B cell (primary cell): ENCODE measurements around the gene SLC16A12. TPM values are rescaled to one million over a fixed set of nuclear protein-coding genes. Genes with fewer than 3 reads are reported as not detected.

Experiments
- ATAC-seq: fragments of 200-7000 bp; cut with Tn5 transposase; one replicate; pipeline ENCODE4 v1.10.0; 2021; ENCODE audit warnings: low read depth, mild to moderate bottlenecking, moderate number of reproducible peaks, moderate library complexity
- CTCF ChIA-PET: fragments of 350-600 bp; sonication (Branson Sonifier 250); formaldehyde crosslinking; loops from one replicate; lab custom pipeline; 2021; ENCODE audit warnings: antibody characterized with exemption, inconsistent platforms; lab: Charles Lee
- POLR2A ChIA-PET: fragments of 350-600 bp; sonication (Branson Sonifier 250); formaldehyde crosslinking; loops from one replicate; lab custom pipeline; 2021; ENCODE audit warnings: antibody characterized with exemption; lab: Charles Lee
- DNase-seq: peaks from one replicate; pipeline ENCODE4 v3.0.0; 2013
- H2AFZ ChIP-seq: 2 replicates; pipeline ENCODE4 v1.6.1; 2012; ENCODE audit warnings: mild to moderate bottlenecking, low read depth, low read length; ENCODE audit not compliant: insufficient read depth, poor library complexity, severe bottlenecking
- H3K27ac ChIP-seq, 2 donors: 1 replicate in 1 of 2; 2 replicates in 1 of 2; pipeline ENCODE4 v1.5.1; 2012 to 2013; ENCODE audit warnings: low read length in 2 of 2, mild to moderate bottlenecking in 2 of 2, moderate library complexity in 1 of 2
- H3K27me3 ChIP-seq, 4 experiments: fragments of 200-600 bp in 1 of 4; sonication (generic) in 1 of 4; replicated peaks in 1 of 4; 1 replicate in 2 of 4; 2 replicates in 2 of 4; pipeline versions ENCODE4 v1.6.1 to v1.7.0; 2013 to 2016; ENCODE audit warnings: low read length in 3 of 4, mild to moderate bottlenecking in 2 of 4, mixed read lengths in 1 of 4, moderate library complexity in 1 of 4; ENCODE audit not compliant: insufficient read depth in 4 of 4, control insufficient read depth in 3 of 4; ENCODE audit errors: control extremely low read depth in 1 of 4
- H3K36me3 ChIP-seq, 2 experiments: replicated peaks in 1 of 2; 1 replicate in 1 of 2; 2 replicates in 1 of 2; pipeline versions ENCODE4 v1.6.1 to v1.7.1; 2013; ENCODE audit warnings: low read length in 1 of 2; ENCODE audit not compliant: insufficient read depth in 2 of 2, control insufficient read depth in 1 of 2; ENCODE audit errors: control extremely low read depth in 1 of 2, extremely low read depth in 1 of 2
- H3K4me1 ChIP-seq, 2 donors: fragments of 200-600 bp in 1 of 2; sonication (generic) in 1 of 2; 1 replicate in 1 of 2; 2 replicates in 1 of 2; pipeline versions ENCODE4 v1.5.1 to v1.6.1; 2013 to 2017; ENCODE audit warnings: low read length in 2 of 2; ENCODE audit not compliant: control insufficient read depth in 2 of 2, insufficient read depth in 2 of 2
- H3K4me2 ChIP-seq: replicated peaks from 2 replicates; pipeline ENCODE3; 2012; ENCODE audit warnings: mild to moderate bottlenecking, low read depth, low read length; ENCODE audit not compliant: poor library complexity, severe bottlenecking
- H3K4me3 ChIP-seq, 5 experiments: fragments of 200-600 bp in 1 of 5; sonication (generic) in 1 of 5; 1 replicate in 3 of 5; 2 replicates in 2 of 5; pipeline versions ENCODE4 v1.5.1 to v1.7.0; 2011 to 2016; ENCODE audit warnings: low read length in 4 of 5, mild to moderate bottlenecking in 4 of 5, low read depth in 2 of 5, control low read depth in 1 of 5, moderate library complexity in 1 of 5; ENCODE audit not compliant: insufficient read depth in 1 of 5; ENCODE audit errors: control extremely low read depth in 1 of 5, extremely low read depth in 1 of 5
- H3K79me2 ChIP-seq: fragments of 200-600 bp; sonication (generic); one replicate; pipeline ENCODE4 v1.6.0; 2016; ENCODE audit warnings: low read length; ENCODE audit not compliant: control insufficient read depth, insufficient read depth
- H3K9ac ChIP-seq: fragments of 200-600 bp; sonication (generic); 2 replicates; pipeline ENCODE4 v1.6.1; 2017; ENCODE audit warnings: mild to moderate bottlenecking, low read length, moderate library complexity
- H3K9me3 ChIP-seq, 3 donors: one replicate each; pipeline versions ENCODE4 v1.6.1 to v1.7.1; 2013; ENCODE audit warnings: low read length in 2 of 3; ENCODE audit not compliant: control insufficient read depth in 2 of 3, insufficient read depth in 1 of 3; ENCODE audit errors: control extremely low read depth in 1 of 3
- H4K20me1 ChIP-seq: 2 replicates; pipeline ENCODE4 v1.6.0; 2012; ENCODE audit warnings: mild to moderate bottlenecking, low read length; ENCODE audit not compliant: insufficient read depth, control insufficient read depth, poor library complexity, severe bottlenecking
- H3K27ac Mint-ChIP-seq: one replicate; pipeline ENCODE4 v1.8.0; 2021; ENCODE audit warnings: mixed read lengths
- H3K27me3 Mint-ChIP-seq: one replicate; pipeline ENCODE4 v1.8.0; 2021; ENCODE audit warnings: mixed read lengths
- H3K4me1 Mint-ChIP-seq: one replicate; pipeline ENCODE4 v1.8.0; 2021; ENCODE audit warnings: mixed read lengths
- H3K4me3 Mint-ChIP-seq: one replicate; pipeline ENCODE4 v1.8.0; 2021; ENCODE audit warnings: mixed read lengths
- H3K9me3 Mint-ChIP-seq: one replicate; pipeline ENCODE4 v1.8.0; 2022; ENCODE audit warnings: mixed read lengths; ENCODE audit not compliant: insufficient read depth
- EZH2 ChIP-seq: IDR thresholded peaks from 2 replicates; pipeline ENCODE4 v1.6.1; 2012; ENCODE audit warnings: borderline replicate concordance, low read depth, mild to moderate bottlenecking, moderate library complexity, low read length; ENCODE audit not compliant: insufficient read depth, poor library complexity, severe bottlenecking
- WGBS: methylation state at CpG from one replicate; pipeline ENCODE4 v1.1.5; 2013; ENCODE audit warnings: missing lambda C conversion rate; ENCODE audit not compliant: insufficient coverage; 5-methylcytosine and 5-hydroxymethylcytosine counted together
- intact Hi-C: fragments of 100-400 bp; cut with micrococcal nuclease; formaldehyde crosslinking; loops from one replicate; pipeline ENCODE4 v1.10.0; 2022
- polyA plus RNA-seq: library from polyadenylated mRNA; depleted of rRNA; stranded (reverse); fragments of >200 nt; gene quantifications from 2 replicates; pipeline ENCODE4 v1.2.3, GENCODE V29; 2012
- total RNA-seq, 2 donors: library from RNA; stranded (reverse); fragments of 120-200 nt in 1 of 2; gene quantifications; 1 replicate in 1 of 2; 2 replicates in 1 of 2; pipeline versions ENCODE4 v1.2.3 to v1.2.4, GENCODE V29; 2013 to 2022
- TF ChIP-seq, protein P1 (sequence below): fragments of 200-600 bp; IDR thresholded peaks from one replicate; pipeline ENCODE4 v1.8.0; 2022; ENCODE audit warnings: antibody characterized with exemption, mild to moderate bottlenecking

Gene SLC16A12
- total and polyA plus RNA-seq, 2 donors (not counting 1 experiment from before 2014, with no cell fraction given), result not detected

DNA sequence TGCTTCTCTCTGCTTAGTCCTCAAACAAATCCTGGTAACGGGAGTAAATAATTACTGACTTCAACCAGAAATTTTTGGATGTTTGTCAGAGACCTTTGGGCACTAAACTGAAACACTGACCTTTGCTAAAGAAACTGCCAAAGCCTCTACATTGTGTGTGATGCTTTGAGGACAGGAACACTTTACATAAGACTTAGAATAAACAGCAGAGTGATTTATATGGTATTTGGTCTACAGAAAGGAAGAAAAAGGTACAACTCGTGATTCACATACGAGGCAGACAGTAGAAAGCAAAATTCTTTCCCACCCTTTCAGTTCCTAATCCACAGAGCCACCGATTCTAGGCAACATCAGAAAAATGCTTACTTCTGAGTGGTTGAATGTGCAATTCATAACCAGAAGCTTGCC lies 59.8 kb downstream of the SLC16A12 start:
- Mint-ChIP-seq H3K27me3 (peaks cover 6% of the 10 kb centered on the region), H3K27ac (no peak overlapping the region), H3K4me1 (peaks cover 15% of the 10 kb centered on the region), H3K4me3 (no peak overlapping the region), H3K9me3 (no peaks in the 10 kb centered on the region)
- Histone ChIP-seq H3K4me2 (no peak overlapping the region), H3K79me2 (no peaks in the 10 kb centered on the region), H4K20me1 (no peaks in the 10 kb centered on the region), H3K4me1 (peaks cover 12 to 16% of the 10 kb centered on the region in 2 donors), H3K36me3 (no peaks in the 10 kb centered on the region), H3K27ac (no peak overlapping the region), H3K9me3 (no peaks in the 10 kb centered on the region), H3K4me3 (no peak overlapping the region), H2AFZ (no peak overlapping the region), H3K9ac (no peak overlapping the region), H3K27me3 (no peaks in the 10 kb centered on the region)
- ATAC-seq (no peak), DNase-seq (no peak)
- 100% methylated on average over 1 of the region's 4 CpGs for WGBS
- intact Hi-C loops, result no loop called here
- ChIA-PET POLR2A (no interaction called here), CTCF (no interaction called here)
- TF ChIP-seq EZH2, result no peak
- TF ChIP-seq, protein P1, sequence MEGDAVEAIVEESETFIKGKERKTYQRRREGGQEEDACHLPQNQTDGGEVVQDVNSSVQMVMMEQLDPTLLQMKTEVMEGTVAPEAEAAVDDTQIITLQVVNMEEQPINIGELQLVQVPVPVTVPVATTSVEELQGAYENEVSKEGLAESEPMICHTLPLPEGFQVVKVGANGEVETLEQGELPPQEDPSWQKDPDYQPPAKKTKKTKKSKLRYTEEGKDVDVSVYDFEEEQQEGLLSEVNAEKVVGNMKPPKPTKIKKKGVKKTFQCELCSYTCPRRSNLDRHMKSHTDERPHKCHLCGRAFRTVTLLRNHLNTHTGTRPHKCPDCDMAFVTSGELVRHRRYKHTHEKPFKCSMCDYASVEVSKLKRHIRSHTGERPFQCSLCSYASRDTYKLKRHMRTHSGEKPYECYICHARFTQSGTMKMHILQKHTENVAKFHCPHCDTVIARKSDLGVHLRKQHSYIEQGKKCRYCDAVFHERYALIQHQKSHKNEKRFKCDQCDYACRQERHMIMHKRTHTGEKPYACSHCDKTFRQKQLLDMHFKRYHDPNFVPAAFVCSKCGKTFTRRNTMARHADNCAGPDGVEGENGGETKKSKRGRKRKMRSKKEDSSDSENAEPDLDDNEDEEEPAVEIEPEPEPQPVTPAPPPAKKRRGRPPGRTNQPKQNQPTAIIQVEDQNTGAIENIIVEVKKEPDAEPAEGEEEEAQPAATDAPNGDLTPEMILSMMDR, result no peak

DNA sequence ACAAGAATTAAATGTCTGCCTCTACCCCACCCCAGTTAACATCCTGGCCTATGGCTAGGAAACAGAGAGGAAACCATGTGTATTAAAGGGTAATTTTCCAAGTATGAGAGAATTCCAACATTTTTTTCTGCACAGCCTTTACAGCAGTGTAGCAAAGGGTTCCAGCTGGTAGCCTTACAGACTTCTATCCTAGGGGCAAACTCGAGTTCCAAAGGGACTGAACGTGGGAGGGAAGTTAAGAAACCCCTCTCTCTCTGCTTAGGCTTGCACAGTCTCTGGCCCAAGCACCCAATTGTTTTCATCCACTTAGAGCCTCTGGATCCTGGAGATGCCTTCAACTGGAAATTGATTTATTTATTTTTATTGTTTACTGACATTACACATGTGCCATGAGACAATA lies 60.3 kb downstream of the SLC16A12 start:
- CTCF ChIA-PET, result no interaction called here
- no peaks in the 10 kb centered on the region for H3K9me3 ChIP-seq
- no peak for ATAC-seq

More for the DNA sequence above, 60.3 kb downstream of the SLC16A12 start:
- intact Hi-C loops, result no loop called here
- Histone ChIP-seq H3K9ac (no peak overlapping the region), H3K36me3 (no peaks in the 10 kb centered on the region), H3K4me3 (no peak overlapping the region), H3K27ac (no peak overlapping the region), H3K4me1 (peaks cover 12 to 16% of the 10 kb centered on the region in 2 donors), H4K20me1 (no peaks in the 10 kb centered on the region), H3K27me3 (no peaks in the 10 kb centered on the region), H2AFZ (no peak overlapping the region), H3K79me2 (no peaks in the 10 kb centered on the region), H3K4me2 (no peak overlapping the region)
- no CpG with 5 or more reads among the region's 2 CpGs for WGBS
- Mint-ChIP-seq H3K27ac (no peak overlapping the region), H3K4me1 (peaks cover 15% of the 10 kb centered on the region), H3K9me3 (no peaks in the 10 kb centered on the region), H3K4me3 (no peak overlapping the region), H3K27me3 (peaks cover 6% of the 10 kb centered on the region)
- DNase-seq, result no peak
- POLR2A ChIA-PET, result no interaction called here
- no peak for TF ChIP-seq EZH2
- TF ChIP-seq, protein P1, result no peak
